Ramos (cell line): ENCODE measurements around the gene PCDHA3.
"Not testable (repeated sequence)": the region's sequence is repeated elsewhere in the genome, so short reads cannot be mapped to it uniquely, and the experiment has no call there.

ENCODE experiments used
- in situ Hi-C: fragments of 300-500 bp; cut with MboI; formaldehyde crosslinking; loops from one replicate; pipeline ENCODE4 v1.14.3; 2022; ENCODE audit warnings: low sequenced_read_pairs; ENCODE audit not compliant: unreplicated experiment

Gene PCDHA3

DNA sequence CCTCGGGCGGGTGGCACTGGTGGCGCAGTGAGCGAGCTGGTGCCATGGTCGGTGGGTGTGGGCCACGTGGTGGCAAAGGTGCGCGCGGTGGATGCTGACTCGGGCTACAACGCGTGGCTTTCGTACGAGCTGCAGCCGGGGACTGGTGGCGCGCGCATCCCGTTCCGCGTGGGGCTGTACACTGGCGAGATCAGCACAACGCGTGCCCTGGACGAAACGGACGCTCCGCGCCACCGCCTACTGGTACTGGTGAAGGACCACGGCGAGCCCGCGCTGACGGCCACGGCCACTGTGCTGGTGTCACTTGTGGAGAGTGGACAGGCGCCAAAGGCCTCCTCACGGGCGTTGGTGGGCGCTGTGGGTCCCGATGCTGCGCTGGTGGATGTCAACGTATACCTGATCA lies 8.0 kb downstream of the PCDHA3 start:
- in situ Hi-C loops = no loop called here

DNA sequence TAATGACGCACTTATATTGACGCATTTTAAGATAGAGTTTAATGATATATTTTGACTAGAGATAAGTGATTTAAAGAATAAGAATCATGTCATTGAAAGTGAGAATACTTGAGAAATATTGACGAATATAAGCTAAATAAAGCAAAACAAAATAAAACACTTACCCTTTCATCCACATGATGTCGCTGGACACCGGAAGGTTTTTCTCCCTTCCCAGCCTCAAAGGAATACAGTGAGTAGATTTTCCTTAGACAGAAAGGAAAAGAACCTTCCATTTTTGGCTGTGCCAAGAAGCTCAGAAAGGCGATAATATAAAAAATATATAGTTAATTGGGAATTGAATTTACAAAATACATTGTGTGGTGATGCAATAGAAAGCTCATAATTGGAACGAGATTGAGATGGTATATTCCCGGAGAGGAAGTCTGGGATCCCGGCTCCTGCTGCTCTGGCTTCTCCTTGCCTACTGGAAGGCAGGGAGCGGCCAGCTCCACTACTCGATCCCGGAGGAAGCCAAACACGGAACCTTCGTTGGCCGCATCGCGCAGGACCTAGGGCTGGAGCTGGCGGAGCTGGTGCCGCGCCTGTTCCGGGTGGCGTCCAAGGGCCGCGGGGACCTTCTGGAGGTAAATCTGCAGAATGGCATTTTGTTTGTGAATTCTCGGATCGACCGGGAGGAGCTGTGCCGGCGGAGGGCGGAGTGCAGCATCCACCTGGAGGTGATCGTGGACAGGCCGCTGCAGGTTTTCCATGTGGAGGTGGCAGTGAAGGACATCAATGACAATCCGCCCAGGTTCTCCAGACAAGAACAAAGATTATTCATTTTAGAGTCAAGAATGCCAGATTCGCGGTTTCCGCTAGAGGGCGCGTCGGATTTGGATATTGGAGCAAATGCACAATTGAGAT lies 20.8 kb downstream of the PCDHA3 start, which contains the start of gene PCDHA5:
Gene PCDHA5, plus strand, starts transcription at position 239 of the 906 bp plus-strand sequence.
- in situ Hi-C loops = no loop called here

DNA sequence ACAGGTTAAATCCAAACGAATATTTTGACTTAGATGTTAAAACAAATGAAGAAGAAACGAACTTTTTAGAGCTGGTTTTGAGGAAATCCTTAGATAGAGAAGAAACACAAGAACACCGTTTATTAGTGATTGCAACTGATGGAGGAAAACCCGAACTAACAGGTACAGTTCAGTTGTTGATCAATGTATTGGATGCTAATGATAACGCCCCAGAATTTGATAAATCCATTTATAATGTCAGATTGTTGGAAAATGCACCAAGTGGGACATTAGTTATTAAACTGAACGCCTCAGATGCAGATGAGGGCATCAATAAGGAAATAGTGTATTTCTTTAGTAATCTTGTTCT lies 21.4 kb downstream of the PCDHA3 start:
- in situ Hi-C loops = no loop called here

DNA sequence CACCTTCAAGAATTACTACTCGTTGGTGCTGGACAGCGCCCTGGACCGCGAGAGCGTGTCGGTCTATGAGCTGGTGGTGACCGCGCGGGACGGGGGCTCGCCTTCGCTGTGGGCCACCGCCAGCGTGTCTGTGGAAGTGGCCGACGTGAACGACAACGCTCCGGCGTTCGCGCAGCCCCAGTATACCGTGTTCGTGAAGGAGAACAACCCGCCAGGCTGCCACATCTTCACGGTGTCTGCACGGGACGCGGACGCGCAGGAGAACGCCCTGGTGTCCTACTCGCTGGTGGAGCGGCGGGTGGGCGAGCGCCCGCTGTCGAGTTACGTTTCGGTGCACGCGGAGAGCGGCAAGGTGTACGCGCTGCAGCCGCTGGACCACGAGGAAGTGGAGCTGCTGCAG lies 22.1 kb downstream of the PCDHA3 start:
- in situ Hi-C loops = not testable (repeated sequence)

DNA sequence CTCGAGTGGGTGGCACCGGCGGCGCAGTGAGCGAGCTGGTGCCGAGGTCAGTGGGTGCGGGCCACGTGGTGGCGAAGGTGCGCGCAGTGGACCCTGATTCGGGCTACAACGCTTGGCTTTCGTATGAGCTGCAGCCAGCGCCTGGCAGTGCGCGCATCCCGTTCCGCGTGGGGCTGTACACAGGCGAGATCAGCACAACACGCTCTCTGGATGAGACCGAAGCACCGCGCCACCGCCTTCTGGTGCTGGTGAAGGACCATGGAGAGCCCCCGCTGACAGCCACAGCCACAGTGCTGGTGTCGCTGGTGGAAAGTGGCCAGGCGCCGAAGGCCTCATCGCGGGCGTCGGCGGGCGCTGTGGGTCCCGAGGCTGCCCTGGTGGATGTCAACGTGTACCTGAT lies 22.6 kb downstream of the PCDHA3 start:
- in situ Hi-C loops = no loop called here

DNA sequence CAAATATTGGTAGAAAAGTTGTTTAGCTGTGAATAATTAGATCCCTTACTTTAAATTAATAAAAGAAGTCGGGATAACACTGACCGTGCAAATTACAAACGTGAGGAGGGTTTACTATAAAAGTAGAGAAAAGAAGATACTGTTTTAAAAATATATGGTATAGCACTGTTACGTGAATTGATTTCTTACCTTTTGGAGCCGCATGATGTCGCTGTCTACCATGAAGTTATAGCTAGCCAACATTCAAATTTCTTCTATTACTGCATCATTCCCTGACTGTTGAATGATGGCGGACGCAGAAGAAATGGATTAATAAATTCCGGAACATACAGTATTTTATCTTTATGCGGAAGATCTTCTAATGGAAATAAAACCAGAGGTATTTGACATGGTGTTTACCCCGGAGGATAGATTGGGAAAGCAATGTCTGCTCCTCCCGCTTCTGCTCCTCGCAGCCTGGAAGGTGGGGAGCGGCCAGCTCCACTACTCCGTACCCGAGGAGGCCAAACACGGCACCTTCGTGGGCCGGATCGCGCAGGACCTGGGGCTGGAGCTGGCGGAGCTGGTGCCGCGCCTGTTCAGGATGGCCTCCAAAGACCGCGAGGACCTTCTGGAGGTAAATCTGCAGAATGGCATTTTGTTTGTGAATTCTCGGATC lies 27.0 kb downstream of the PCDHA3 start, which contains the start of gene PCDHA6:
Gene PCDHA6, plus strand, starts transcription at position 257 of the 658 bp plus-strand sequence. Its CDS starts 132 bp downstream, at position 389.
- in situ Hi-C loops = no loop called here

DNA sequence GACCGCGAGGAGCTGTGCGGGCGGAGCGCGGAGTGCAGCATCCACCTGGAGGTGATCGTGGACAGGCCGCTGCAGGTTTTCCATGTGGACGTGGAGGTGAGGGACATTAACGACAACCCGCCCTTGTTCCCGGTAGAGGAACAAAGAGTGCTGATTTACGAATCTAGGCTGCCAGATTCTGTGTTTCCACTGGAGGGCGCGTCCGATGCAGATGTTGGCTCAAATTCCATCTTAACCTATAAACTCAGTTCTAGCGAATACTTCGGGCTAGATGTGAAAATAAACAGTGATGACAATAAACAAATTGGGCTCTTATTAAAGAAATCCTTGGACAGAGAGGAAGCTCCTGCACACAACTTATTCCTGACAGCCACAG lies 27.5 kb downstream of the PCDHA3 start:
- in situ Hi-C loops = no loop called here

DNA sequence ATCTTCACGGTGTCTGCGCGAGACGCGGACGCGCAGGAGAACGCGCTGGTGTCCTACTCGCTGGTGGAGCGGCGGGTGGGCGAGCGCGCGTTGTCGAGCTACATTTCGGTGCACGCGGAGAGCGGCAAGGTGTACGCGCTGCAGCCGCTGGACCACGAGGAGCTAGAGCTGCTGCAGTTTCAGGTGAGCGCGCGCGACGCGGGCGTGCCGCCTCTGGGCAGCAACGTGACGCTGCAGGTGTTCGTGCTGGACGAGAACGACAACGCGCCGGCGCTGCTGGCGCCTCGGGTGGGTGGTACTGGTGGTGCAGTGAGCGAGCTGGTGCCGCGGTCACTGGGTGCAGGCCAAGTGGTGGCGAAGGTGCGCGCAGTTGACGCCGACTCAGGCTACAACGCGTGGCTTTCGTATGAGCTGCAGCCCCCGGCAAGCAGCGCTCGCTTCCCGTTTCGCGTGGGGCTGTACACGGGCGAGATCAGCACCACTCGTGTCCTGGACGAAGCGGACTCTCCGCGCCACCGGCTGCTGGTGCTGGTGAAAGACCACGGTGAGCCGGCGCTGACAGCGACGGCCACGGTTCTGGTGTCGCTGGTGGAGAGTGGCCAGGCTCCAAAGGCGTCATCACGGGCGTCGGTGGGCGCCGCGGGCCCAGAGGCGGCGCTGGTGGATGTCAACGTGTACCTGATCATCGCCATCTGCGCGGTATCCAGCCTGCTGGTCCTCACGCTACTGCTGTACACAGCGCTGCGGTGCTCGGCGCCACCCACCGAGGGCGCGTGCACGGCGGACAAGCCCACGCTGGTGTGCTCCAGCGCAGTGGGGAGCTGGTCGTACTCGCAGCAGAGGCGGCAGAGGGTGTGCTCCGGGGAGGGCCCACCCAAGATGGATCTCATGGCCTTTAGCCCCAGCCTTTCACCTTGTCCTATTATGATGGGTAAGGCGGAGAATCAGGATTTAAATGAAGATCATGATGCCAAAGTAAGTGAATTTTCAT lies 28.9 kb downstream of the PCDHA3 start:
- in situ Hi-C loops = not testable (repeated sequence)

DNA sequence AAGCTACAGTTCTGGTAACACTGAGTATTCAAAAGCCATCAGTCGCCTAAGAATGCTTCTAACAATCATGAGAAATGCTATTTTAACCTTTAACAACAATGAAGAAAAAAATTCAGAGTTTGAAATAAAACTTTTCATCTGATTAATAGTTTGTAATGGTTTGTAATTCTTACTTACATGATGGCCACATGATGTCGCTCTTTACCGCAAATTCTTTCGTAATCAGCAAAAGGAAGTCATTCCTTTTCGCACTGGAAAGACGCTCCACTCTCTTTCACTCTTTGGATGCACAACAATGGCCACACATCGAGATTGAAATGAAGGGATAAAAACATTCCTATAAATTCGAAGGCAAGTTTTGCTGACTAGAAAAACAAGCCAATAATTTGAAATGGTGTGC lies 33.1 kb downstream of the PCDHA3 start, which contains the start of gene PCDHA7:
Gene PCDHA7, plus strand, starts transcription at position 277 of the 400 bp plus-strand sequence. Its CDS starts 115 bp downstream, at position 392.
- in situ Hi-C loops = no loop called here

DNA sequence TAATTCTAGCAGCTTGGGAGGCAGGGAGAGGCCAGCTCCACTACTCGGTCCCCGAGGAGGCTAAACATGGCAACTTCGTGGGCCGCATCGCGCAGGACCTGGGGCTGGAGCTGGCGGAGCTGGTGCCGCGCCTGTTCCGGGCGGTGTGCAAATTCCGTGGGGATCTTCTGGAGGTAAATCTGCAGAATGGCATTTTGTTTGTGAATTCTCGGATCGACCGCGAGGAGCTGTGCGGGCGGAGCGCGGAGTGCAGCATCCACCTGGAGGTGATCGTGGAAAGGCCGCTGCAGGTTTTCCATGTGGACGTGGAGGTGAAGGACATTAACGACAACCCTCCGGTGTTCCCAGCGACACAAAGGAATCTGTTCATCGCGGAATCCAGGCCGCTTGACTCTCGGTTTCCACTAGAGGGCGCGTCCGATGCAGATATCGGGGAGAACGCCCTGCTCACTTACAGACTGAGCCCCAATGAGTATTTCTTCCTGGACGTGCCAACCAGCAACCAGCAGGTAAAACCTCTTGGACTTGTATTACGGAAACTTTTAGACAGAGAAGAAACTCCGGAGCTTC lies 33.7 kb downstream of the PCDHA3 start:
- in situ Hi-C loops = not testable (repeated sequence)

DNA sequence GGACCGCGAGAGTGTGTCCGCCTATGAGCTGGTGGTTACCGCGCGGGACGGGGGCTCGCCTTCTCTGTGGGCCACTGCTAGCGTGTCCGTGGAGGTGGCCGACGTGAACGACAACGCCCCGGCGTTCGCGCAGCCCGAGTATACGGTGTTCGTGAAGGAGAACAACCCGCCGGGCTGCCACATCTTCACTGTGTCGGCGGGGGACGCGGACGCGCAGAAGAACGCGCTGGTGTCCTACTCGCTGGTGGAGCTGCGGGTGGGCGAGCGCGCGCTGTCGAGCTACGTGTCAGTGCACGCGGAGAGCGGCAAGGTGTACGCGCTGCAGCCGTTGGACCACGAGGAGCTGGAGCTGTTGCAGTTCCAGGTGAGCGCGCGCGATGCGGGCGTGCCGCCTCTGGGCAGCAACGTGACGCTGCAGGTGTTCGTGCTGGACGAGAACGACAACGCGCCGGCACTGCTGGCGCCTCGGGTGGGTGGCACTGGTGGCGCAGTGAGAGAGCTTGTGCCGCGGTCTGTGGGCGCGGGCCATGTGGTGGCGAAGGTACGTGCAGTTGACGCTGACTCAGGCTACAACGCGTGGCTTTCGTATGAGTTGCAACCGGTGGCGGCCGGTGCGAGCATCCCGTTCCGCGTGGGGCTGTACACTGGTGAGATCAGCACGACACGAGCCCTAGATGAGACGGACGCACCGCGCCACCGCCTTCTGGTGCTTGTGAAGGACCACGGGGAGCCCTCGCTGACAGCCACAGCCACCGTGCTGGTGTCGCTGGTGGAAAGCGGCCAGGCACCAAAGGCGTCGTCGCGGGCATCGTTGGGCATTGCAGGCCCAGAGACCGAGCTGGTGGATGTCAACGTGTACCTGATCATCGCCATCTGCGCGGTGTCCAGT lies 35.0 kb downstream of the PCDHA3 start:
- in situ Hi-C loops = no loop called here

DNA sequence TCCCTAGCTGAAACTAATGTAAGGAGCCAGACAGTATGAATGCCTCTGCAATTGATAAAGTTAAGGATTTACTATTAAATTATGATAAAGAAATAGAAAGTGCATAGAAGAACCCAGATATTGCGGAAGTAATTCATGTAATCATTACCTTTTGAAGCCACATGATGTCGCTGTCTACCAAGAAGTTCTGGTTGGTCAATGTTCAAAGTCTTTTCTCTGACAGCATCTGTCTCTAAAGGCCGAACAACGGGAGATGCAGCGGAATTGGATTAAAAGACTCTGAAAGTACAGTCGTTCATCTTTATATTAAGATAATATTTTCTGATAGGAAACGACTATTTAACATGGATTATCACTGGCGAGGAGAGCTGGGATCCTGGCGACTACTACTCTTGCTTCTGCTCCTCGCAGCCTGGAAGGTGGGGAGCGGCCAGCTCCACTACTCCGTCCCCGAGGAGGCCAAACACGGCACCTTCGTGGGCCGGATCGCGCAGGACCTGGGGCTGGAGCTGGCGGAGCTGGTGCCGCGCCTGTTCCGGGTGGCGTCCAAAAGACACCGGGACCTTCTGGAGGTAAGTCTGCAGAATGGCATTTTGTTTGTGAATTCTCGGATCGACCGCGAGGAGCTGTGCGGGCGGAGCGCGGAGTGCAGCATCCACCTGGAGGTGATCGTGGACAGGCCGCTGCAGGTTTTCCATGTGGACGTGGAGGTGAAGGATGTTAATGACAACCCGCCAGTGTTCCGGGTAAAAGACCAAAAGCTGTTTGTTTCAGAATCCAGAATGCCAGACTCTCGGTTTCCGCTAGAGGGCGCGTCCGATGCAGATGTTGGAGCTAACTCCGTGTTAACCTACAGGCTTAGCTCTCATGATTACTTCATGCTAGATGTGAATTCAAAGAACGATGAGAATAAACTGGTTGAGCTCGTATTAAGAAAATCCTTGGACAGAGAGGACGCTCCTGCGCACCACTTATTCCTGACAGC lies 40.4 kb downstream of the PCDHA3 start, which contains the start of gene PCDHA8:
Gene PCDHA8, plus strand, starts transcription at position 210 of the 985 bp plus-strand sequence. Its CDS starts 135 bp downstream, at position 345.
- in situ Hi-C loops = no loop called here

DNA sequence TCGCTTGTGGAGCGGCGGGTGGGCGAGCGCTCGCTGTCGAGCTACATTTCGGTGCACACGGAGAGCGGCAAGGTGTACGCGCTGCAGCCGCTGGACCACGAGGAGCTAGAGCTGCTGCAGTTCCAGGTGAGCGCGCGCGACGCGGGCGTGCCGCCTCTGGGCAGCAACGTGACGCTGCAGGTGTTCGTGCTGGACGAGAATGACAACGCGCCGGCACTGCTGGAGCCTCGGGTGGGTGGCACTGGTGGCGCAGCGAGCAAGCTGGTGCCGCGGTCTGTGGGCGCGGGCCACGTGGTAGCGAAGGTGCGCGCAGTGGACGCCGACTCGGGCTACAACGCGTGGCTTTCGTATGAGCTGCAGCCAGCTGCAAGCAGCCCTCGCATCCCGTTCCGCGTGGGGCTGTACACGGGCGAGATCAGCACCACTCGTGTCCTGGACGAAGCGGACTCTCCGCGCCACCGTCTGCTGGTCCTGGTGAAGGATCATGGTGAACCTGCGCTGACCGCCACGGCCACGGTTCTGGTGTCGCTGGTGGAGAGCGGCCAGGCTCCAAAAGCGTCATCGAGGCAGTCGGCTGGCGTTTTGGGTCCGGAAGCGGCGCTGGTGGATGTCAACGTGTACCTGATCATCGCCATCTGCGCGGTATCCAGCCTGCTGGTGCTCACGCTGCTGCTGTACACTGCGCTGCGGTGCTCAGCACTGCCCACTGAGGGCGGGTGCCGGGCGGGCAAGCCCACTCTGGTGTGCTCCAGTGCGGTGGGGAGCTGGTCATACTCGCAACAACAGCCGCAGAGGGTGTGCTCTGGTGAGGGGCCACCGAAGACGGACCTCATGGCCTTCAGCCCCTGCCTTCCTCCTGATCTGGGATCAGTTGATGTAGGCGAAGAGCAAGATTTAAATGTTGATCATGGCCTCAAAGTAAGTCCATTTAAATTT lies 42.2 kb downstream of the PCDHA3 start:
- in situ Hi-C loops = no loop called here

DNA sequence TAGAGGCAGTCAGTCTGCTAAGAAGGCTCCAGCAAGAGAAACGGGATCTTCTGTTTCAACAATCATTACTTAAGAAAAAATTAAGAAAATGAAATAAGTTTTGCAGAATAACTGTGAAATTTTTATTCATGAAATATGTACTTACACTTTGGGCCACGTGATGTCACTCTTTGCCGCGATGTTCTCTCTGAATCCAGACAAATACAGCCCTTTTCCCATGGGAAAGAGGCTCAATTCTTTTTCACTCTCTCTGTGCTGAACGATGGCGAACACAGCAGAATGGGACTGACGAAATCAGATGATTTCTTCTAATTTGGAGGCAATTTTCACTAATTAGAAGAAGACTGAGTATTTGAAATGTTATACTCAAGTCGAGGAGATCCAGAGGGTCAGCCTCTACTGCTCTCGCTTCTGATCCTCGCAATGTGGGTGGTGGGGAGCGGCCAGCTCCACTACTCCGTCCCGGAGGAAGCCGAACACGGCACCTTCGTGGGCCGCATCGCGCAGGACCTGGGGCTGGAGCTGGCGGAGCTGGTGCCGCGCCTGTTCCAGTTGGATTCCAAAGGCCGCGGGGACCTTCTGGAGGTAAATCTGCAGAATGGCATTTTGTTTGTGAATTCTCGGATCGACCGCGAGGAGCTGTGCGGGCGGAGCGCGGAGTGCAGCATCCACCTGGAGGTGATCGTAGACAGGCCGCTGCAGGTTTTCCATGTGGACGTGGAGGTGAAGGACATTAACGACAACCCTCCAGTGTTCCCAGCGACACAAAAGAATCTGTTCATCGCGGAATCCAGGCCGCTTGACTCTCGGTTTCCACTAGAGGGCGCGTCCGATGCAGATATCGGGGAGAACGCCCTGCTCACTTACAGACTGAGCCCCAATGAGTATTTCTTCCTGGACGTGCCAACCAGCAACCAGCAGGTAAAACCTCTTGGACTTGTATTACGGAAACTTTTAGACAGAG lies 47.6 kb downstream of the PCDHA3 start, which contains the start of gene PCDHA9:
Gene PCDHA9, plus strand, starts transcription at position 244 of the 964 bp plus-strand sequence. Its CDS starts 114 bp downstream, at position 358.
- in situ Hi-C loops = not testable (repeated sequence)
